Stimulated activated naive B cell treated with anti-CD40 and anti-IgM and Interleukin-4, amounts not matched to agents 10 μg/mL and 1 μg/mL and 100 μg/mL, for 72 hours (primary cell): ENCODE data around the gene MYADML2.
"Not testable (repeated sequence)": the region's sequence is repeated elsewhere in the genome, so short reads cannot be mapped to it uniquely, and the experiment has no call there.

Experiments
- ATAC-seq, 2 donors: fragments of 150-1000 bp; cut with Tn5 transposase; replicated peaks; 2 replicates each; pipeline ENCODE4 v1.10.0; 2021; ENCODE audit warnings: moderate library complexity in 1 of 2
- DNase-seq: peaks from one replicate; pipeline ENCODE4 v3.0.0; 2021
- H3K27ac Mint-ChIP-seq: one replicate; pipeline ENCODE4 v1.8.0; 2022; ENCODE audit warnings: mild to moderate bottlenecking, mixed read lengths
- H3K27me3 Mint-ChIP-seq, 2 donors: one replicate each; pipeline ENCODE4 v1.8.0; 2022; ENCODE audit warnings: mixed read lengths in 2 of 2
- H3K36me3 Mint-ChIP-seq, 2 donors: one replicate each; pipeline ENCODE4 v1.8.0; 2022; ENCODE audit warnings: mixed read lengths in 2 of 2, mild to moderate bottlenecking in 1 of 2
- H3K4me1 Mint-ChIP-seq, 2 donors: one replicate each; pipeline ENCODE4 v1.8.0; 2022; ENCODE audit warnings: mixed read lengths in 2 of 2, mild to moderate bottlenecking in 1 of 2
- H3K4me3 Mint-ChIP-seq, 2 donors: one replicate each; pipeline ENCODE4 v1.8.0; 2022; ENCODE audit warnings: mild to moderate bottlenecking in 2 of 2, mixed read lengths in 2 of 2, moderate library complexity in 1 of 2
- H3K9me3 Mint-ChIP-seq, 2 donors: one replicate each; pipeline ENCODE4 v1.8.0; 2022; ENCODE audit warnings: mixed read lengths in 2 of 2, mild to moderate bottlenecking in 1 of 2

The MYADML2 gene

DNA sequence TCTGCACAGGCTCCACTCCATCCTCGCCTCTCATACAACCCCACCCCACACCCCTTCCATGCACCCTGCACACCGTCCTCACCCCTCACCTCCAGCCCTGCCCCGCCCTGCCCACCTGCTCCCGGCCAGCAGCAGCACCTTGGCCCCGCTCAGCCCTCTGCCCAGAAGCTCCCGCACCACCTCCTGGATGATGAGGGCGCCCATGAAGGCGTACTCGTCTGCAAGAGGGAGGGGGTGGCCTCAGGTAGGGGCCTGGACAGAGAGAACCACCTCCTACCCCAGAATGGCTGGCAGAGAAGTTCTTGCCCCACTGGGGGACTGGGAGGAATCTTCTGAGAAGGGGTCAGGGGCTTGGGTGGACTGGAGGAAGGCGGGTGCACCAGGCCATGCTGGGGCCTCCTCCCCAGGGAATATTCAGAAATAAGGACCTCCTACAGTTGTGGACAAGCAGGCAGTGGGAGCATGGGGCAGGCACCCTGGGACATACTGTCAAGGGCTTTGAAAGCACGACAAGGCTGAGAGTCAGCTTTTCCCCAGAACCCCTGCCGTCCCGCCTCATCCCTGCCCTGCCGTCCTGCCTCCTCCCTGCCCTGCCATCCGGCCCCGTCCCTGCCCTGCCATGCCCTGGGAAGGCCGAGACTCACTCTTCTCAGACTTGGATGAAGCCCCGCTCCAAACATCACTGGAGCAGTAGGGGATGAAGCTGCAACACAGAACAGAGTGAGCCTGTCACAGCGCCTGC lies 10.8 kb upstream of the MYADML2 start:
- H3K9me3 Mint-ChIP-seq, result no peaks in the 10 kb centered on the region
- H3K27me3 Mint-ChIP-seq, result peaks cover 36 to 39% of the 10 kb centered on the region in 2 donors
- DNase-seq (no peak), ATAC-seq (no peak)
- no peaks in the 10 kb centered on the region for H3K36me3 Mint-ChIP-seq
- peaks cover 4 to 8% of the 10 kb centered on the region in 2 donors for H3K4me1 Mint-ChIP-seq
- H3K27ac Mint-ChIP-seq, result no peak overlapping the region
- H3K4me3 Mint-ChIP-seq, result no peak overlapping the region

DNA sequence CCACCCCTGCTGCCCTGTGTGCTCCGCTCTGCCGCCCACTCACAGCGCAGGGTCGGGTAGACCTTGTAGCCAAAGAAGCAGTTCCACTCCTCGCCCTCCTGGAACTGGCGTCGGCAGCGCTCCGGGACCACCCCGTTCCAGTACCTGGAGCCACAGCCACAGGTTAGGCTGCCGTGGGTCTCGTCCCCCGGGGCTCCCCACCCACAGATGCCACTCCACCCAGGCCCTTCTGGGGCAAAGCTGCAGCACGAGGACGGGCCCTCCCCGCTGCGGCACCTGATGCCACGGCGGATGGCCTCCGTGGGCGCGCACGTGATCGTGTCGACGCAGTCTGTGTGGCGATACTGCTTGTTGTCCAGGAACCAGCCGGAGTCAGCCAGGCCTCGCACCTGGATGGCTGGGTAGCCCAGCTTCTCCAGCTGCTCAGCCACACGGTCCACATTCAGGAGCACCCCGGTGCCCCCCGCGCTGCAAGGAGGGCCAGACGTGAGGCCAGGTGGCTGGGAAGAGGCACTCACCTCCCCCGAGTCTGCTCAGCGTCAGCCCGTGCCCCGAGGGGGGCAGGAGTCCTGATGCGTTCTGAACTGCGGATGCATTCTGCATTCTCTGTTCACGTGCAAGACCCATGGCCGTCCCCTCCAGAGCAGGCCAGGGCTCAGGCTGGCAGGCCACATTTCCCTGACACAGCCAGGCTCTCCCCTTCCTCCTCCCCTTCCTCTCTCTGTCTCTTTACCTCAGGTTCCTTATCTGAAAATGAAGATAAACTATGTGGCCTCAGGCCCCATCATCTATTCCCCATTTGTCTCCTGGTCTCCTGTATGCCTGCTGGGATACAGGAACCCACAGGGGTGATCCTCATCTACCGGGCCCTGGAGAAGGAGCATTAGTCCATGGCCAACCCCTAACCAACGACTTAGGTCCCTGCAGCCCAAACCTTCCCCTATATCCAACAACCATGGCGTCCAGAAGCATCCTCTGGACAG lies 9.9 kb upstream of the MYADML2 start:
- no peak for DNase-seq
- no peak overlapping the region for H3K4me3 Mint-ChIP-seq
- H3K27ac Mint-ChIP-seq, result no peak overlapping the region

DNA sequence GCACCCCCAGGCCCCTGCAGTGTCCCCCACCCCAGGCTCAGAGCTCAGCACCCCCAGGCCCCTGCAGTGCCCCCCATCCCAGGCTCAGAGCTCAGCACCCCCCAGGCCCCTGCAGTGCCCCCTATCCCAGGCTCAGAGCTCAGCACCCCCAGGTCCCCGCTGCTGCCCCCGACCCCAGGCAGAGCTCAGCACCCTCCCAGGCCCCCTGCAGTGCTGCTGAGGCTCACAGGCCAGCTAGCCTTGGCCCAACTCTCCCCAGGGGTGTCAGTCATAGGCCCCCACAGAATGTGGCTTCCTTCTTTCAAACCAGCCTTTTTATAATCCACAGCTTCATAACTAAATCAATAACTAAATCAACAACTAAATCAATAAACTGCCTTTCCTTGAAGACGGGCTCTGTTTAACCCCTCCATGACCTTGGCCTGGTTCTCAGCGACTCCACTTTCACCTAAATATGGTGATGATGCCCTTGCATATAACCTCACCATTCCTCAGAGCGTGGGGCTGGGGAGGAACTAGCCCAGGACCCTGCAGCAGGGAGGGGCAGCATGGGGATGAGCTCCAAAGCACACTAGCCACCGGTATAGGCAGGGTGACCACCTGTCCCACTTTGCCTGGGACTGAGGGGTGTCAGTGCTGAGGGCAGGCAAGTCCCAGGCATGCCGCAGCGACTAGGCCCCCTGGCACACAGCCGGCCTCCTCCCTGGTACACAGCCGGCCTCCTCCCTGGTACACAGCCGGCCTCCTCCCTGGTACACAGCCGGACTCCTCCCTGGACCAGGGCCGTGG lies 8.9 kb upstream of the MYADML2 start:
- ATAC-seq (no peak), DNase-seq (no peak)
- peaks cover 4 to 8% of the 10 kb centered on the region in 2 donors for H3K4me1 Mint-ChIP-seq
- H3K27ac Mint-ChIP-seq, result peak overlapping the region; percentile 20
- no peaks in the 10 kb centered on the region for H3K36me3 Mint-ChIP-seq
- H3K4me3 Mint-ChIP-seq, result no peak overlapping the region
- H3K9me3 Mint-ChIP-seq, result no peaks in the 10 kb centered on the region
- H3K27me3 Mint-ChIP-seq, result peaks cover 30 to 31% of the 10 kb centered on the region in 2 donors

More for the DNA sequence above, 9.9 kb upstream of the MYADML2 start:
- no peak for ATAC-seq
- Mint-ChIP-seq H3K27me3 (peaks cover 31% of the 10 kb centered on the region in 2 donors), H3K9me3 (no peaks in the 10 kb centered on the region), H3K36me3 (no peaks in the 10 kb centered on the region), H3K4me1 (peaks cover 4 to 8% of the 10 kb centered on the region in 2 donors)

DNA sequence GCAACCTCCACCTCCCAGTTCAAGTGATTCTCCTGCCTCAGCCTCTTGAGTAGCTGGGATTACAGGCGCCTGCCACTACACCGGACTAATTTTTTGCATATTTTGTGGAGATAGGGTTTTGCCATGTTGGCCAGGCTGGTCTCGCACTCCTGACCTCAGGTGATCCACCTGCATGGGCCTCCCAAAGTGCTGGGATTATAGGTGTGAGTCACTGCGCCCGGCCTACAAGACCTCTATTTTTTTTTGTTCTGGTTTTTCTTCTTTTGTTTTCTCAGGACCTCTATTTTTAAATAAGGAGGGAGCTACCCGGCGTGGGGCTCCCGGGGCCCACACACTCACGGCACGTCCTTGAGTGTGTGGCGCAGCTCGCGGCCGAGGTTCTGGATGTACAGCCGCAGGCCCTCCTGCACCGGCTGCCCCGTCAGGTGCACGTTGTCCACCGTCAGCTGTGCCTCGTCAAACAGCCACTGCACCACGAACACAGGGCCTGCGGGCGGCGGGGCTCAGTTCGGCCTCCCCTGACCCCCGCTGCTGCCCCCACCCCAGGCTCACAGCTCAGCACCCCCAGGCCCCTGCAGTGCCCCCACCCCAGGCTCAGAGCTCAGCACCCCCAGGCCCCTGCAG lies 8.1 kb upstream of the MYADML2 start:
- Mint-ChIP-seq H3K27ac (peak overlapping the region; percentile 22), H3K4me3 (no peak overlapping the region), H3K36me3 (no peaks in the 10 kb centered on the region), H3K27me3 (peaks cover 34 to 36% of the 10 kb centered on the region in 2 donors), H3K9me3 (no peaks in the 10 kb centered on the region), H3K4me1 (peaks cover 4 to 8% of the 10 kb centered on the region in 2 donors)
- ATAC-seq, result no peak
- no peak for DNase-seq

DNA sequence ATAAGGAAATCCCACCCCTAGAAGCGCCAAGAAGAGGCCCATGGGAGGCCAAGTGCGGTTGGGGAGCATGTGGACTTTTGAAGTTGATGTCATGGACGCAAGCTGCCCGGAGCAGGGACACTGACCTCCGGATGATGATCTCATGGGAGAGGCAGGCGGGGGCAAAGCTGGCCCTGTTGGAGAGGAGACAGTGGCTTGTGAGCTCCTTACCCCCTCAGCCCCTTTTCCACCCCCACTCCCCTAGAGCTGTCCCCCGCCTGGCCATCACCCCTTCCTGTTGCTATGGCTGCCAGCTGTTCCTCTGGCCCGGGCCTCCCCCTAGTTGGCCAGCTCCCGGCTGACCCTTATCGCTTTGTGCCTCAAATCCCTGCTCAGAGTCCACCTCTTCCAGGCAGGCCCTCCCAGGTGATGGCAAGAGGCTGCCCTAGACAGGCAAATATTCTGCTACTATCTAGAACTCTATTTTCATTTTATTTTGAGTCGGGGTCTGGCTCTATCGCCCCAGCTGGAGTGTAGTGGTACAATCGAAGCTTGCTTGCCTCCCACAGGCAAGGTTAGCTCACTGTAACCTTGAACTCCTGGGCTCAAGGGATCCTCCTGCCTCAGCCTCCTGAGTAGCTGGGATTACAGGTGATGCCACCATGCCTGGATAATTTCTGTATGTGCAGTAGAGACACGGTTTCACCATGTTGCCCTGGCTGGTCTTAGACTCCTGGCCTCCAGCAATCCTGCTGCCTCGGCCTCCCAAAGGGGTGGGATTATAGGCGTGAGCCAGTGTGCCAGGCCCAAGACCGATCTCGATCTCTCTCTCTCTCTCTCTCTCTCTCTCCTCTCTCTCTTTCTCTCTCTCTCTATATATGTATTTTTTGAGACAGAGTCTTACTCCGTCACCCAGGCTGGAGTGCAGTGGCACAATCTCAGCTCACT lies 7.4 kb upstream of the MYADML2 start:
- Mint-ChIP-seq H3K9me3 (no peaks in the 10 kb centered on the region), H3K4me1 (peaks cover 4 to 8% of the 10 kb centered on the region in 2 donors)
- no peak for DNase-seq

DNA sequence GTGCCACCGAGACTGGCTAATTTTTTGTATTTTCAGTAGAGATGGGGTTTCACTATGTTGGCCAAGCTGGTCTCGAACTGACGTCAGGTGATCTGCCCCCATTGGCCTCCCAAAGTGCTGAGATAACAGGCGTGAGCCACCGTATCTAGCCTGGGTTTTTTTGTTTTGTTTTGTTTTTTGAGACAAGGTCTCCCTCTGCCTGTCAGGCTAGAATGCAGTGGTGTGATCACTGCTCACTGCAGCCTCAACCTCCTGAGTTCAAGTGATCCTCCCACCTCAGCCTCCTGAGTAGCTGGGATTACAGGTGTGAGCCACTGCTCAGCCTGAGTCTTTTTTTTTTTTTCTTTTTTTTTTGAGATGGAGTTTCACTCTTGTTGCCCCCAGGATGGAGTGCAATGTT lies 6.4 kb upstream of the MYADML2 start:
- H3K27ac Mint-ChIP-seq, H3K4me1 Mint-ChIP-seq, H3K9me3 Mint-ChIP-seq, H3K4me3 Mint-ChIP-seq, ATAC-seq, H3K36me3 Mint-ChIP-seq, DNase-seq: not testable (repeated sequence)
- H3K27me3 Mint-ChIP-seq, result peaks cover 28 to 34% of the 10 kb centered on the region in 2 donors

More for the DNA sequence above, 7.4 kb upstream of the MYADML2 start:
- no peak overlapping the region for H3K4me3 Mint-ChIP-seq
- peaks cover 34 to 36% of the 10 kb centered on the region in 2 donors for H3K27me3 Mint-ChIP-seq
- H3K36me3 Mint-ChIP-seq, result no peaks in the 10 kb centered on the region
- no peak for ATAC-seq
- peak overlapping the region; percentile 22 for H3K27ac Mint-ChIP-seq

DNA sequence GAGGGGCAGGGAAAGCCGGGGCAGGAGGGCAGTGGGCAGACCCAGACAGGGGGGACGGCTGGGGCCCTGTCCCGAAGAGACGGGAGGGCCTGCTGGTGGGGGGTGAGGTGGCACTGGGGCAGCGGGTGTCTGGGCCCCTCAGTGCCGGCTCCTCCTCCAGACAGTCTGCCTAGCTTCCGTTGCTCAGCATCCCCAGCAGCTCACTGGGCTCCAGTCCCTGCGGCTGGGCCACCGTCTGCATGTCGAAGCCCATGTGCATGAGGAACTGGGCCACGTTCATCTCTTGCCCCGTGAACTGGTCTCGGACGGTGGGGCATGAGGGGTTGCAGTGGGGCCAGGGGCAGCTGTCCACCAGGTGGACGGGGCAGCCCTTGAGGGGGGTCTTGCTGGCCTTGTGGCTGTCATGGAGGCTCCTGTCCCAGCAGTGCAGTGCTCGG lies 5.8 kb upstream of the MYADML2 start:
- DNase-seq (no peak), ATAC-seq (no peak)
- no peaks in the 10 kb centered on the region for H3K36me3 Mint-ChIP-seq
- H3K27ac Mint-ChIP-seq, result no peak overlapping the region
- H3K9me3 Mint-ChIP-seq, result no peaks in the 10 kb centered on the region
- no peaks in the 10 kb centered on the region for H3K4me1 Mint-ChIP-seq
- peaks cover 21 to 27% of the 10 kb centered on the region in 2 donors for H3K27me3 Mint-ChIP-seq
- no peak overlapping the region for H3K4me3 Mint-ChIP-seq

DNA sequence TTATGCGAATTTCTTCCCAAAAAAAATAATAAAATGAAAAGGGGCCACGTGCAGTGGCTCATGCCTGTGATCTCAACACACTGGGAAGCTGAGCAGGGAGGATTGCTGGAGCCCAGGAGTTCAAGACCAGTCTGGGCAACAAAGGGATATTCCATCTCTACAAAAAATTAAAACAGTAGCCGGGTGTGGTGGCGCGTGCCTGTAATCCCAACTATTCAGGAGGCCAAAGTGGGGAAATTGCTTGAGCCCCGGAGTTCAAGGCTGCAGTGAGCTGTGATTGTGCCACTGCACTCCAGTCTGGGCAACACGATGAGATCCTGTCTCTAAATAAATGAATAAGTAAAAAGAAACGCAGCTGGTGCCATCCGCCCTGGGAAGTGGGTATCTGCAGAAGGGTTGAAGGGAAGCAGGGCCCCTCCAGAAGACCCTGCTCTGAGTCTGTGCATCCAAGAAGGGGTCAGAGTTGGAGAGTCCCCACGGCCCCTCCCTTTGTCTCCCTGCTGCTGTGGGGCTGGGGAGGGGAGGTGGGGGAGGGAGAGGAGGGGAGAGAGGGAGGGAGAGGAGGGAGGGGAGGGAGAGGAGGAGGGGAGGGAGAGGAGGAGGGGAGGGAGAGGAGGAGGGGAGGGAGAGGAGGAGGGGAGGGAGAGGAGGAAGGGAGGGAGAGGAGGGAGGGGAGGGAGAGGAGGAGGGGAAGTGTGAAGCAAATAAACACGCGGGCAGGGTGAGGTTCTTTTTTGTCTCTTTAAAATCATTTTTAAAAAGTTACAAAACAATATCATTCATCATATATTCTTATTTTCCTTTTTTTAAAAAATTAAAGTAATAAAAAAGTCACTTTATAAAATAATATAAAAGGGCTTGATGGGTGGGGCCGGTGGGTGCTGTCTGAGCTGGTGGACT lies 5.0 kb upstream of the MYADML2 start:
- Mint-ChIP-seq H3K27ac (no peak overlapping the region), H3K4me3 (no peak overlapping the region), H3K36me3 (no peaks in the 10 kb centered on the region), H3K4me1 (no peaks in the 10 kb centered on the region), H3K27me3 (peaks cover 15 to 22% of the 10 kb centered on the region in 2 donors), H3K9me3 (no peaks in the 10 kb centered on the region)
- ATAC-seq, result no peak
- DNase-seq, result no peak

DNA sequence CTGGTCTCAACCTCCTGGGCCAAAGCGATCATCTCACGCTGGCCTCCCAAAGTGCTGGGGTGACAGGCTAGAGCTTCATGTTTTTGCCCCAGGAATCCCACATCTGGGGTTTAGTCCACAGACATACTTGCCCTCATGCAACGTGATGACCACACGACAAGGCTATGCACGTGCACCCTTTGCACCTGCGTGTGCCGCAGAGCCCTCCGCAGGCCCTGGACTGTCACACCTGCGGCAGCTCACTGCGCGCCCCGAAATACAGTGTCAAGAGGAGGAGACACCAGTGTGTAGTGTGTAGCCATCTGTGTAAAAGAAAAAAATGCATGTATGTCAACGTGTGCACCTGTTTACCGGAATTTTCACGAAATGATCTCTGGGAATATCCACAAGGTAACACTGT lies 3.5 kb upstream of the MYADML2 start:
- Mint-ChIP-seq H3K27me3 (peaks cover 11 to 16% of the 10 kb centered on the region in 2 donors), H3K36me3 (no peaks in the 10 kb centered on the region), H3K9me3 (no peaks in the 10 kb centered on the region), H3K27ac (peak overlapping the region; percentile 5), H3K4me1 (no peaks in the 10 kb centered on the region), H3K4me3 (no peak overlapping the region)
- DNase-seq, result no peak
- ATAC-seq, result no peak

DNA sequence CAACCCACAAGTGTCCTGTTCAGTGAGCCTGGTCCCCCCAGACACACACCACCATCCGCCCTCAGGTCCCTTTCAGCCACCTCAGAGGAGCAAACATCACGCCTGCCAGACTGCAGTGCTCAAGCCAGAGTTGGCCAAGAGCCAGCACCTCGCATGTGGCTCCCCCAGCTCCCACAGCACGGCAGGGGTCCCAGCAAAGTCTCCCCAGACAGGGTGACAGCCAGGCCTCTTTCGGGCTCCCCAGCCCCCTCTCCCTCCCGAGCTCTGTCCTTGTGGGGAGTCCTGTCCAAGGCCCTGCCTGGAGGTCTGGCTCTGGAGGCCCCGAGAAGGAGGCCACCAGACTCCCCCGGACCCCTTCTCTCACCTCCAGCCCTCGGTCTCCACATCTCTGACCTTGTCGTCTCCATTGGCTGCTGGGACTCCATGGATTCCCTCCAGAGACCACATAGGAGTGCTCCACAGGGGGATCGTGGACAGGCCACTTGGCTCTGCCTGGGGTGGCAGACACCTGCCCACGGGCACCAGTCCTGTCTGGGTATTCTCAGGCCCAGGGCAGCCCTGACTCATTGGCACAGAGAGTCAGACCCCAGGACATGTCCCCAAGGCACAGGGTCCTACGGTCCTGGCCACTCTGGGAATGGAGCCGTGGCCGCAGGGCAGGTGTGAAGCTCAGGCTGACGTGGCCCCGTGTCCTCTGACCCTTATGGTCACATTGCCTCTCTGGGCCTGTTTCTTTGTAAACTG lies 1.8 kb upstream of the MYADML2 start:
- peaks cover 7 to 26% of the 10 kb centered on the region in 2 donors for H3K27me3 Mint-ChIP-seq
- H3K36me3 Mint-ChIP-seq, result no peaks in the 10 kb centered on the region
- no peak overlapping the region for H3K4me3 Mint-ChIP-seq
- DNase-seq (no peak), ATAC-seq (no peak)
- H3K9me3 Mint-ChIP-seq, result no peaks in the 10 kb centered on the region
- no peak overlapping the region for H3K27ac Mint-ChIP-seq
- no peaks in the 10 kb centered on the region for H3K4me1 Mint-ChIP-seq

DNA sequence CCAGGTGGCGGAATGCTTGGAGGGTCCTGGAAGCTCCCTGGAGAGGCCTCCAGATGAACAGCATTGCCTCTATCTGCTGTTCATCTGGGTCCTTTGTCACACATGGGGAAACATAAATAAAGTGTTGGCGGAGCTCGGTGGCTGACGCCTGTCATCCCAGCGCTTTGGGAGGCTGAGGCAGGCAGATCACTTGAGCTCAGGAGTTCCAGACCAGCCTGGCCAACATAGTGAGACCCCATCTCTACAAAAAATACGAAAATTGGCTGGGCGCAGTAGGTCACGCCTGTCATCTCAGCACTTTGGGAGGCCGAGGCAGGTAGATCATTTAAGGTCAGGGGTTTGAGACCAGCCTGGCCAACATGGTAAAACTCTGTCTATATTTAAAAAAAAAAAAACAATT lies 2.2 kb downstream of the MYADML2 start:
- Mint-ChIP-seq H3K27me3 (peaks cover 10 to 34% of the 10 kb centered on the region in 2 donors), H3K9me3 (no peaks in the 10 kb centered on the region)

DNA sequence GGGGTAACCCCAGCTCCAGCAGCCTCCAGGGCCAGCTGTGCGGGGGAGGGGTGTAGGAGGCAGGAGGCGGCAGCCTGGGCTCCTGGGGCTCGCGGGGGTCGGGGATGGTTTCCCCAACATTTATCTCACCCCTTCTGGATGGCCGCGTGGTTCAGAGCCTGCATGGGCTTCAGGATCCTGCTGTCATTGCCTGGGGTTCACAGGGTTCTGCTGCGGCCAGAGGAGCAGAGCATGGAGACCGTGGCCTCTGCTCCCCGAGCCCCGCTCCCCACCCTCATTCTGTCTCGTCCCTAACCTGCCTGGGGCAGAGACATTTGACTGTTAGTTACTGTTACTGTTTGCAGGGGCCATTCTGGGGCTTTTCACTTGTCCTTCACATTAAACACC lies 4.9 kb downstream of the MYADML2 start:
- Mint-ChIP-seq H3K9me3 (no peaks in the 10 kb centered on the region), H3K27me3 (peaks cover 10 to 27% of the 10 kb centered on the region in 2 donors), H3K27ac (no peak overlapping the region), H3K36me3 (no peaks in the 10 kb centered on the region), H3K4me1 (peaks cover 6 to 7% of the 10 kb centered on the region in 2 donors), H3K4me3 (no peak overlapping the region)
- ATAC-seq (no peak), DNase-seq (no peak)

More for the DNA sequence above, 2.2 kb downstream of the MYADML2 start:
- Mint-ChIP-seq H3K4me3 (no peak overlapping the region), H3K36me3 (no peaks in the 10 kb centered on the region), H3K4me1 (peaks cover 0 to 2% of the 10 kb centered on the region in 2 donors), H3K27ac (no peak overlapping the region)
- DNase-seq (no peak), ATAC-seq (no peak)
